IMR-90 (cell line): ENCODE data around the gene SLC9B1. TPM values are rescaled to one million over a fixed set of nuclear protein-coding genes. Genes with fewer than 3 reads are reported as not detected.

Source experiments
- ATAC-seq: fragments of 200-7000 bp; cut with Tn5 transposase; 2 replicates; pipeline ENCODE4 v1.9.1; 2020; ENCODE audit warnings: low read depth, mild to moderate bottlenecking, moderate library complexity
- BruUV-seq: library from RNA; stranded (reverse); fragments of 400-500 nt; replicated peaks from 2 replicates; lab custom pipeline; 2021; lab: Mats Ljungman, UMichigan
- CTCF ChIA-PET: fragments of 300-600 bp; formaldehyde crosslinking; extraction: SDS; loops from one replicate; lab custom pipeline; 2021; ENCODE audit warnings: antibody characterized with exemption; lab: Yijun Ruan, JAX
- POLR2A ChIA-PET: fragments of 300-600 bp; sonication (Branson Sonifier 250); formaldehyde crosslinking; loops from one replicate; lab custom pipeline; 2022; ENCODE audit warnings: antibody characterized with exemption; ENCODE audit not compliant: unreplicated experiment; lab: Charles Lee
- DNase-seq: peaks from one replicate; pipeline ENCODE4 v3.0.0; 2013
- H2AFZ ChIP-seq: replicated peaks from 2 replicates; pipeline ENCODE3; 2013; ENCODE audit warnings: low read length, mild to moderate bottlenecking; ENCODE audit not compliant: poor library complexity
- H2AK5ac ChIP-seq: 2 replicates; pipeline ENCODE4 v1.6.1; 2013; ENCODE audit warnings: low read depth, low read length, inconsistent platforms
- H2AK9ac ChIP-seq: replicated peaks from 2 replicates; pipeline ENCODE3; 2013; ENCODE audit warnings: mild to moderate bottlenecking, low read depth, low read length, moderate library complexity; ENCODE audit not compliant: poor library complexity
- H2BK120ac ChIP-seq: 2 replicates; pipeline ENCODE4 v1.6.1; 2013; ENCODE audit warnings: low read depth, low read length, inconsistent platforms
- H2BK15ac ChIP-seq: 3 replicates; pipeline ENCODE4 v1.6.1; 2013; ENCODE audit warnings: low read depth, low read length, inconsistent platforms
- H2BK20ac ChIP-seq: 2 replicates; pipeline ENCODE4 v1.6.1; 2013; ENCODE audit warnings: low read depth, mild to moderate bottlenecking, inconsistent platforms, low read length, moderate library complexity
- H2BK5ac ChIP-seq: 2 replicates; pipeline ENCODE4 v1.6.1; 2013; ENCODE audit warnings: mild to moderate bottlenecking, low read depth, low read length, inconsistent platforms; ENCODE audit not compliant: poor library complexity, severe bottlenecking
- H3K14ac ChIP-seq: replicated peaks from 2 replicates; pipeline ENCODE4 v1.6.1; 2013; ENCODE audit warnings: low read depth, low read length, inconsistent platforms
- H3K18ac ChIP-seq: 2 replicates; pipeline ENCODE4 v1.6.1; 2013; ENCODE audit warnings: low read depth, low read length, control low read depth
- H3K23ac ChIP-seq: 2 replicates; pipeline ENCODE4 v1.6.1; 2013; ENCODE audit warnings: low read depth, low read length, inconsistent platforms
- H3K27ac ChIP-seq: 2 replicates; pipeline ENCODE4 v1.5.1; 2013; ENCODE audit warnings: mild to moderate bottlenecking, control low read depth, low read length; ENCODE audit not compliant: insufficient read depth
- H3K27me3 ChIP-seq: 2 replicates; pipeline ENCODE4 v1.6.1; 2013; ENCODE audit warnings: low read length; ENCODE audit not compliant: control insufficient read depth, insufficient read depth
- H3K36me3 ChIP-seq: 2 replicates; pipeline ENCODE4 v1.6.1; 2013; ENCODE audit warnings: low read length, mixed read lengths; ENCODE audit not compliant: control insufficient read depth, insufficient read depth
- H3K4ac ChIP-seq: 2 replicates; pipeline ENCODE4 v1.6.1; 2013; ENCODE audit warnings: low read depth, low read length, inconsistent platforms
- H3K4me1 ChIP-seq: 2 replicates; pipeline ENCODE4 v1.6.1; 2013; ENCODE audit warnings: low read length, mixed read lengths; ENCODE audit not compliant: control insufficient read depth, insufficient read depth
- H3K4me2 ChIP-seq: 2 replicates; pipeline ENCODE4 v1.6.1; 2013; ENCODE audit warnings: low read depth, mild to moderate bottlenecking, control low read depth, low read length, moderate library complexity
- H3K4me3 ChIP-seq: 2 replicates; pipeline ENCODE4 v1.5.1; 2013; ENCODE audit warnings: low read depth, mild to moderate bottlenecking, control low read depth, low read length, moderate library complexity; ENCODE audit not compliant: insufficient read depth
- H3K56ac ChIP-seq: 2 replicates; pipeline ENCODE4 v1.6.1; 2013; ENCODE audit warnings: low read length, inconsistent platforms; ENCODE audit not compliant: insufficient read depth; ENCODE audit errors: extremely low read depth
- H3K79me1 ChIP-seq, 2 experiments: 2 replicates each; pipeline ENCODE4 v1.6.1; 2013; ENCODE audit warnings: low read length in 2 of 2, inconsistent platforms in 1 of 2, low read depth in 1 of 2
- H3K9ac ChIP-seq: 2 replicates; pipeline ENCODE4 v1.6.1; 2013; ENCODE audit warnings: low read depth, low read length, control low read depth
- H3K9me1 ChIP-seq: 2 replicates; pipeline ENCODE4 v1.6.1; 2013; ENCODE audit warnings: low read length, inconsistent platforms; ENCODE audit not compliant: insufficient read depth
- H3K9me3 ChIP-seq: 2 replicates; pipeline ENCODE4 v1.6.1; 2013; ENCODE audit warnings: low read length; ENCODE audit not compliant: control insufficient read depth, insufficient read depth
- H4K20me1 ChIP-seq: 2 replicates; pipeline ENCODE4 v1.6.1; 2013; ENCODE audit warnings: low read length, inconsistent platforms; ENCODE audit not compliant: insufficient read depth
- H4K5ac ChIP-seq: 2 replicates; pipeline ENCODE4 v1.6.1; 2013; ENCODE audit warnings: mild to moderate bottlenecking, low read depth, low read length, control low read depth
- H4K8ac ChIP-seq, 2 experiments: 2 replicates each; pipeline ENCODE4 v1.6.1; 2013; ENCODE audit warnings: low read depth in 2 of 2, low read length in 2 of 2, control low read depth in 1 of 2, inconsistent platforms in 1 of 2
- H4K91ac ChIP-seq: 2 replicates; pipeline ENCODE4 v1.6.1; 2013; ENCODE audit warnings: low read depth, low read length, inconsistent platforms; ENCODE audit not compliant: insufficient read depth
- BHLHE40 ChIP-seq: fragments of 150-350 bp; IDR thresholded peaks from 2 replicates; pipeline ENCODE4 v1.6.1; 2016; ENCODE audit warnings: mild to moderate bottlenecking, low read depth, low read length
- CEBPB ChIP-seq: IDR thresholded peaks from 2 replicates; pipeline ENCODE4 v1.6.1; 2012; ENCODE audit warnings: low read depth, low read length, improper control_type of control experiment
- CHD1 ChIP-seq: IDR thresholded peaks from 2 replicates; pipeline ENCODE4 v1.6.1; 2012; ENCODE audit warnings: low read depth, low read length, improper control_type of control experiment
- ELK1 ChIP-seq: fragments of 150-350 bp; IDR thresholded peaks from 2 replicates; pipeline ENCODE4 v1.6.1; 2016; ENCODE audit warnings: low read depth, mild to moderate bottlenecking, low read length, moderate library complexity, borderline replicate concordance
- FOS ChIP-seq: fragments of 150-350 bp; IDR thresholded peaks from 2 replicates; pipeline ENCODE4 v1.6.1; 2016; ENCODE audit warnings: low read depth, low read length
- MAFK ChIP-seq: IDR thresholded peaks from 2 replicates; pipeline ENCODE4 v1.6.1; 2012; ENCODE audit warnings: low read depth, low read length, improper control_type of control experiment
- MAZ ChIP-seq: IDR thresholded peaks from 2 replicates; pipeline ENCODE4 v1.6.1; 2012; ENCODE audit warnings: low read depth, mild to moderate bottlenecking, low read length, improper control_type of control experiment, moderate library complexity, borderline replicate concordance
- MXI1 ChIP-seq: IDR thresholded peaks from 2 replicates; pipeline ENCODE4 v1.6.1; 2012; ENCODE audit warnings: low read depth, mild to moderate bottlenecking, low read length, moderate library complexity, borderline replicate concordance
- NFE2L2 ChIP-seq: fragments of 150-350 bp; IDR thresholded peaks from 2 replicates; pipeline ENCODE4 v1.6.1; 2016; ENCODE audit warnings: low read depth, mild to moderate bottlenecking, low read length
- POLR2A ChIP-seq: IDR thresholded peaks from 2 replicates; pipeline ENCODE4 v1.6.1; 2012; ENCODE audit warnings: mild to moderate bottlenecking, low read depth, low read length
- RAD21 ChIP-seq: IDR thresholded peaks from 2 replicates; pipeline ENCODE4 v1.6.1; 2012; ENCODE audit warnings: low read length, improper control_type of control experiment
- RCOR1 ChIP-seq: IDR thresholded peaks from 2 replicates; pipeline ENCODE4 v1.6.1; 2012; ENCODE audit warnings: mild to moderate bottlenecking, low read length, improper control_type of control experiment; ENCODE audit not compliant: insufficient replicate concordance
- RFX5 ChIP-seq: IDR thresholded peaks from 2 replicates; pipeline ENCODE4 v1.8.0; 2012; ENCODE audit warnings: low read depth, mild to moderate bottlenecking, low read length, moderate library complexity
- SMC3 ChIP-seq: fragments of 150-350 bp; IDR thresholded peaks from 2 replicates; pipeline ENCODE4 v1.6.1; 2016; ENCODE audit warnings: low read depth, mild to moderate bottlenecking, antibody characterized with exemption, low read length, moderate library complexity
- WGBS, 2 experiments: methylation state at CpG; one replicate each; pipeline versions ENCODE4 v1.1.5 to v1.1.7; 2013; ENCODE audit warnings: missing lambda C conversion rate in 2 of 2; ENCODE audit not compliant: insufficient read length in 1 of 2; ENCODE audit errors: extremely low coverage in 2 of 2; 5-methylcytosine and 5-hydroxymethylcytosine counted together
- dilution Hi-C: fragments of 300-500 bp; cut with HindIII; formaldehyde crosslinking; loops from one replicate; pipeline ENCODE4 v1.14.3; 2018; ENCODE audit warnings: low sequenced_read_pairs; ENCODE audit not compliant: unreplicated experiment
- in situ Hi-C: fragments of 300-500 bp; cut with MboI; formaldehyde crosslinking; loops from 3 replicates; pipeline ENCODE4 v1.14.3; 2019; ENCODE audit warnings: low sequenced_read_pairs, inconsistent platforms, mixed read lengths
- intact Hi-C: fragments of 100-400 bp; cut with micrococcal nuclease; formaldehyde crosslinking; loops from 2 replicates; pipeline ENCODE4 v1.10.0; 2022
- polyA plus RNA-seq, 3 experiments: library from polyadenylated mRNA; depleted of rRNA; stranded (reverse); fragments of >200 nt; gene quantifications; 2 replicates each; pipeline ENCODE4 v1.2.3, GENCODE V29; 2012; ENCODE audit warnings: low replicate concordance in 1 of 3
- total RNA-seq: library from RNA; depleted of rRNA; stranded (reverse); fragments of >200 nt; gene quantifications from 2 replicates; pipeline ENCODE4 v1.2.3, GENCODE V29; 2012
- TF ChIP-seq, protein P1 (sequence below): fragments of 150-350 bp; IDR thresholded peaks from 2 replicates; pipeline ENCODE4 v1.6.1; 2017; ENCODE audit warnings: mild to moderate bottlenecking, antibody characterized with exemption, low read length, low read depth
- TF ChIP-seq, protein P2 (sequence below): conservative IDR thresholded peaks from 2 replicates; pipeline ENCODE4 v1.5.1; 2012; ENCODE audit warnings: mild to moderate bottlenecking, low read depth, low read length, improper control_type of control experiment

Gene SLC9B1
- total and polyA plus RNA-seq, 2 of the 4 experiments (the other 2 are of a cell fraction) = 0.07 to 0.18 TPM

- Histone ChIP-seq H4K8ac (no peak overlapping the region), H3K36me3 (no peaks in the 10 kb centered on the region), H2BK20ac (no peak overlapping the region), H3K27ac (no peak overlapping the region), H3K9ac (no peak overlapping the region), H3K4me1 (no peaks in the 10 kb centered on the region), H3K4me3 (no peak overlapping the region), H4K20me1 (no peaks in the 10 kb centered on the region), H3K23ac (no peak overlapping the region), H3K56ac (no peak overlapping the region), H2AFZ (no peak overlapping the region), H4K91ac (no peak overlapping the region), H2BK15ac (no peak overlapping the region), H3K4me2 (no peak overlapping the region), H3K27me3 (no peaks in the 10 kb centered on the region), H2AK9ac (no peak overlapping the region), H3K9me1 (no peaks in the 10 kb centered on the region), H4K5ac (no peak overlapping the region), H3K4ac (no peak overlapping the region), H3K9me3 (peaks cover 3% of the 10 kb centered on the region; the same call in 1 of the 2 replicates), H2AK5ac (no peak overlapping the region), H2BK120ac (no peak overlapping the region), H3K14ac (no peak overlapping the region), H3K18ac (no peak overlapping the region), H2BK5ac (no peak overlapping the region), H3K79me1 (no peaks in the 10 kb centered on the region; a peak in 1 of 4 replicates)
- ChIA-PET CTCF (no interaction called here), POLR2A (no interaction called here)
- DNase-seq = no peak
- TF ChIP-seq NFE2L2 (no peak), RFX5 (no peak), ELK1 (no peak), CEBPB (no peak), RCOR1 (no peak), POLR2A (no peak), FOS (no peak), CHD1 (no peak), MAZ (no peak), MXI1 (no peak), MAFK (no peak), BHLHE40 (no peak), SMC3 (no peak), RAD21 (no peak)
- TF ChIP-seq, protein P1, sequence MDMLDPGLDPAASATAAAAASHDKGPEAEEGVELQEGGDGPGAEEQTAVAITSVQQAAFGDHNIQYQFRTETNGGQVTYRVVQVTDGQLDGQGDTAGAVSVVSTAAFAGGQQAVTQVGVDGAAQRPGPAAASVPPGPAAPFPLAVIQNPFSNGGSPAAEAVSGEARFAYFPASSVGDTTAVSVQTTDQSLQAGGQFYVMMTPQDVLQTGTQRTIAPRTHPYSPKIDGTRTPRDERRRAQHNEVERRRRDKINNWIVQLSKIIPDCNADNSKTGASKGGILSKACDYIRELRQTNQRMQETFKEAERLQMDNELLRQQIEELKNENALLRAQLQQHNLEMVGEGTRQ = no peak
- TF ChIP-seq, protein P2, sequence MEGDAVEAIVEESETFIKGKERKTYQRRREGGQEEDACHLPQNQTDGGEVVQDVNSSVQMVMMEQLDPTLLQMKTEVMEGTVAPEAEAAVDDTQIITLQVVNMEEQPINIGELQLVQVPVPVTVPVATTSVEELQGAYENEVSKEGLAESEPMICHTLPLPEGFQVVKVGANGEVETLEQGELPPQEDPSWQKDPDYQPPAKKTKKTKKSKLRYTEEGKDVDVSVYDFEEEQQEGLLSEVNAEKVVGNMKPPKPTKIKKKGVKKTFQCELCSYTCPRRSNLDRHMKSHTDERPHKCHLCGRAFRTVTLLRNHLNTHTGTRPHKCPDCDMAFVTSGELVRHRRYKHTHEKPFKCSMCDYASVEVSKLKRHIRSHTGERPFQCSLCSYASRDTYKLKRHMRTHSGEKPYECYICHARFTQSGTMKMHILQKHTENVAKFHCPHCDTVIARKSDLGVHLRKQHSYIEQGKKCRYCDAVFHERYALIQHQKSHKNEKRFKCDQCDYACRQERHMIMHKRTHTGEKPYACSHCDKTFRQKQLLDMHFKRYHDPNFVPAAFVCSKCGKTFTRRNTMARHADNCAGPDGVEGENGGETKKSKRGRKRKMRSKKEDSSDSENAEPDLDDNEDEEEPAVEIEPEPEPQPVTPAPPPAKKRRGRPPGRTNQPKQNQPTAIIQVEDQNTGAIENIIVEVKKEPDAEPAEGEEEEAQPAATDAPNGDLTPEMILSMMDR = no peak
- BruUV-seq = no TSS peak
- in situ Hi-C loops (no loop called here), dilution Hi-C loops (no loop called here), intact Hi-C loops (no loop called here)
- no CpG with 5 or more reads among the region's 2 CpGs for WGBS, 2 experiments
- ATAC-seq = no peak
These were observed 158.7 kb downstream of the SLC9B1 start for GRCh38 chr4:102860611-102861324.
